GM18868 (cell line): ENCODE measurements around the gene NAA80.

ENCODE experiments used
- ATAC-seq: cut with Tn5 transposase; IDR thresholded peaks from one replicate; pipeline ENCODE4 v1.9.1; 2021; ENCODE audit warnings: mild to moderate bottlenecking, moderate library complexity; ENCODE audit not compliant: unreplicated experiment

The NAA80 gene

DNA sequence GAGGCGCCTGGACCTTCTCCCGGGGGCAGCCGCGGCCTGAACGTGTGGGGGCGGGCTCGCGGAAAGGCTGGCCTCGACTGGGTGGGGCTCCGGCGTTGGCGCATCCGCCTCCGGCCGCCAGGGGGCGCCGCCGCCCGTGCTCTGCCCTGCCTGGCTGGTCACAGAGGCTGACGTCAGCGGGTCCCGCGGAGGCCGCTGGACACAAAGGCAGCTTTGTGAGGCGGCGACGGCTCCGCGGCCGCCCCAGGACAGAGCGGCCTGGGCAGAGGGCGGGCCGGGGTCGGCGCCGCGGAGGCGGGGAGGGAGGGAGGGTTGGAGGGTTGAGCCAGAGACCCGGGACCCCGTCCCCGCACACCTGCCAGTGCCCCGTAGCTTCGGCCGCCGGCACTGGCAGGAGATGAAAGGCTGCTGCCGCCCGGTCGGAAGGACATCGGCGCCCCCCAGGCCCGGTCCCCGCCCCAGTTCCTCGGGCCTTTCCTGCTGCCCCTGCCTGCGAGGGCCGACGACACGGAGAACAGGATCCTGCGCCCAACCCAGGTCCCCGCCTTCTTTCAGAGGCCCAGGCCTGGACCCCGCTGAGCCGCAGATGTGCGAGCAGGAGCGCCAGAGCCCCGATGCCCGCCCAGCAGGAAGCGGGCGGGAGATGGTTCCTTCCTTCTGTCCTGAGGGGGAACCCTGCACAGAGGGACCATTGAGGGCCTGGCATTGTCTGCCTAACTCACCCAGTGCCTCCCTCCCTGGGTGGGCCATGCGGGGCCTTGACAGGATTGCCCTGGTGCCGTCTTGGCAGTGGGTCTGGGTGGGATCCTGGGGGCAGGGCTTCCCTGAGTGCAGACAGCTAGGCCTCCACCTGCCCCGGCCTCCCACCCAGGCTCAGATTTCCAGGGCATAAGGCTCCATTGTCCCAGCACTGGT, 38.9 kb downstream of the NAA80 start:
- ATAC-seq: peak; percentile 89

DNA sequence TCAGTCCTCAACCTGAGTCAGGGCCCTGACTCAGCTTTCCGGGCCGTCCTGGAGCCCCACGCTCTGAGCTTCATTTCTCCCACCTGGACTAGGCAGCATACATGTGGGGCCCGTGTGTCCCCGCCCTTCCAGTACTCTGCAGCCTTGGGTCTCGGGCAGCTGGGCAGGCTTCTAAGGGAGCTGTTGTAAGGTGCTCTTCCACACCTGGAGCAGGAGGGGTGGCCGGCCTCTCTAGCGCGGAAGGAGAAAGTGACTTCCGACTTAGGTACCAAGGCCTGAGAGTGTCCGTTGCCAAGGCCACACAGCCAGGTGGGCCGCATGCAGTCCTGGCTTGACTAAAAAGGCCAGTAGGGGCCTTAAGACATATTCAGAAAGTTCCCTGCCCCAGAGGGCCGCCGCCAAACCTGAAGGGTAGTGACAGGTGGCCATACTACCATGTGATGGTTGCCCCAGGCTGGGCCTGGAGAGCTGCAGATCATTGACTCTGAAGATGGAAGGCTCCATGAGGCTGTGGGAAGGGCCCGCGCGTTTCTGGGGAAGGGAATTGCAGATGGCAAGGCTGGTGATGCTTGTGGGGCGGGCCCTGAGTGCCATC, 39.7 kb downstream of the NAA80 start:
- ATAC-seq: peak; percentile 18

DNA sequence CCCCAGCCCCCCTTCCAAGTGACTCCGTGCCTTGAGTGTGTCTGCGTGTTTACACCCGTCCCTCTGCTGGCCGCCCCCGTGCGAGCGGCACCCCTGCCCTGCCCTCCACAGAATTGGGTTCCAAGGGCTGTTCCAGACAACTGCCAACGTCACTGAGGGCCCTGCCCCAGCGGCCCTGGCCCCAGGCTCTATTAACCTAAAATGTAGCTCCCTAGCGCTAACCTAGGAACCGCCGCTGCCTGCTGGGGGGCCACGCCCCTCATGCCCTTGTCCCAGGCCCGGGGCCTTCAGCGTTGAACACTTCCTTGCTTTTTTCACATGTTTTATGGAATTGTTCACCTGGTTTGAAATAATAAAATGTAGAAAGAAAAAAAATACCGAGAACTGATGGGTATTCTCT, 40.2 kb downstream of the NAA80 start:
- no peak for ATAC-seq

DNA sequence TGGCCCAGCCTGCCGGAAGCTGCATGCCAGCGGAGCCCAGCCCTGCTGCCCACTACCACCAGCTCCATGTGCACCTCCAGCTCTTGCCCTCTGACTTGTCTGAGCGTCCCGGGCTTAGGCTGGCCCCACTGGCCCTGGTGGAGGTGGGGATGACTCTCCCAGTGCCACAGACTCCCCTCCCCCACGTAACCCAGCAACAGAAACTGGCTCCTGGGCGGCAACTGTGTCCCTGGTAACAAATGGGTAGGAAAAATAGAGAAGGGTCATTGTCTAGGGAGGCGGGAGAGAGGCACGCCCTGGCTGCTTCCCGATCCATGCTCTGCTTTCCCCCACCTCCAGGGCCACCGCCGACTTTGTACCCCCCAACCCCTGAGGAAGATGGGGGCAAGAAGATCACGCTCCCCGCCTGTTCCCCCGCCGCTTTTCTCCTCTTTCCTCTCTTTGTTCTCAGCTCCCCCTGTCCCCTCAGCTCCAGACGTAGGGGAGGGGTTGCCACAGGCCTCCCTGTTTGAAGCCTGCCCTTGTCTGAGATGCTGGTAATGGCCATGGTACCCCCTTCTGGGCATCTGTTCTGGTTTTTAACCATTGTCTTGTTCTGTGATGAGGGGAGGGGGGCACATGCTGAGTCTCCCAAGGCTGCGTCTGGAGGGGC, 41.0 kb downstream of the NAA80 start:
- no peak for ATAC-seq

DNA sequence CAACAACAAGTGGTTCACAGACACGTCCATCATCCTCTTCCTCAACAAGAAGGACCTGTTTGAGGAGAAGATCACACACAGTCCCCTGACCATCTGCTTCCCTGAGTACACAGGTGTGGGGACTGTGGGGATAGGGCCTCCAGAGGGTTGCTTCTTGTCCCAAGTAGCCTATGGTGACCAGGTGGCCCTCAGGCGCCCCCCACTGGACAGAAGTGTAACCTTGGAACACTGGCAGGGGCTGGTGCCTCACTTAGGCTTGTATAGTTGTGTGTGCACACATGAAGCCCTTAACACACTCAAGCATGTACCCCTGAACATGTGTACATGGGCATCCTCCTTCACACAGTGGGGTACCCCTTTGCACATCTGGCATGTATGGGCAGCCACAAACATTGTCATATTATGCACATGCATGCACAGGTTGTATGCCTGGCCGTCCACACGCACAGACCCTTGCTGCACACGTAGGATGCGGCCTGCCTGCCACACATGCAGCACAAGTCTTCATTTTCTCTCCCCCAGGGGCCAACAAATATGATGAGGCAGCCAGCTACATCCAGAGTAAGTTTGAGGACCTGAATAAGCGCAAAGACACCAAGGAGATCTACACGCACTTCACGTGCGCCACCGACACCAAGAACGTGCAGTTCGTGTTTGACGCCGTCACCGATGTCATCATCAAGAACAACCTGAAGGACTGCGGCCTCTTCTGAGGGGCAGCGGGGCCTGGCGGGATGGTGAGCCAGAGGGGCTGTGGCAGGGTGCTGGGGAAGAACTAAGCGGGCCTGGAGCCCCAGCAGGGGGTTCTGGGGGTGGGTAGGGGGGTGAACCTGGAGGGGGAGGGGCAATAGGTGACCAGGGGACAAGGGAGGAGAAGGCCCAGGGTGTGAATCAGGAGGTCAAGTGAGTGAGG, 42.0 kb downstream of the NAA80 start:
- no peak for ATAC-seq

DNA sequence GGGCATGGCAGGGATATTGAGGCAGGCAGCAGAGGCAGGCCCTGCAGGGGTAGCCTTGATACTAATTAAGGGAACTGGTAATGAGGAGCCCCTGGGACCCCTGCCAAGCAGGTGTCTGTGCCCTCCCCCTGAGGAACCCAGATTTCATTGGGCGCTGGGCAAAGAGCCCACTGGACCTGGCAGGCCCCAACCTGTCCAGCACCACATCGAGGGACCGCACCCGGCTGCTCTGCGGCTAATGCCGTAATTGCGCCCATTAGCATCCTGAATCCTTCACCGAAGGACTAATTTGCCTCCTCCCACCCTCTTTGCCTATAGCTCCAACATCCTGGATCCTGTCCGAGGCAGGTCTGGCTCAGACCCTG, 44.0 kb downstream of the NAA80 start:
- no peak for ATAC-seq

DNA sequence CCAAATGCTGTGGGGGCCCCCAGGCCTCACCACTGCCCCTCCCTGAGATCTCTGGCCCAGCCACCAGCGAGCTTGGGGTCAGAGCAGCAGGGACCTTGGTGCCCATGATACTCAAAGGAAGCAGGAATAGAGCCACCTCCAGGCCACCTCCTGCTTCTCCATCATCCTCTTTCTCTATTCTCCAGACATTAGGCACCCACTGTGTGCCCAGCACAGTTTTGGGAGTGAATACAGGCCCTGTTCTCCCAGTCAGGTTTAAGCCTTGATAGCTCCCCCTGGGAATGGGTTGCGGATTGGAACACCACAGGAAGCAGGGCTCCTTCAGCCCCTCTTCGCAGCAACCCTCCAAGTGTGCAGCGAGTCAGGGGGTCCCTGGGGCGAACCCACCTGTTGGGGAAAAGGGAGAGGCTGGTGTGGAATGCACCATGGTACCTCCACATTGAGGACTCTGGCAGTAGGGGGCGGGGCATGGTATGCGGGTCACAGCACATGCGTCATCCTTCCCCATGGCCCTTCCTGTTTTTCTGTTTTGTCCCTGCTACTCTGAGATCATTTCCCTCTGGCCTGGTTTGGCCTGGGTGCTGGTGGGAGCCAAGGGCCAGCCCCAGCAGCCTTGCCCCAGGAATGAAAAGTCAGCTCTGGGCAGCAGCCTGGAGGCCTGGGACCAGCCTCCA, 44.5 kb downstream of the NAA80 start:
- ATAC-seq: no peak

DNA sequence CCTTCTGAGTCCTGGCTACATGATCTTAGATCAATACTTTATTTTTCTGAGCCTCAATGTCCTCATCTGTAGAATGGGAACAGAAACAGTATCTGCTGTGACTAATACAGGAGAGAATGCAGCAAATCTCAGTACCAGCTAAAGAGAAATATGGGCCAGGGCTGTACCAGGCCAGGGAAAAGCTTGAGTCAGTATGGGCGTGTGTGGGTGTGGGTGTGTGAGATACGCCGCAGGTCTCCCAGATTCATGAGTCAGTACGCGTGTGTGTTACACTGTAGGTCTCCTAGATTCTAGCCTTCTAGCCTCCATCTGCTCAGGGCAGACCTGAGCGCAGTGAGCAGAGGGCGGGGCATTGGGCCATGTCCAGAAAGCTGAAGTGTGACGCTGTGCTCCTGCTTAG, 48.0 kb downstream of the NAA80 start:
- ATAC-seq: no peak

DNA sequence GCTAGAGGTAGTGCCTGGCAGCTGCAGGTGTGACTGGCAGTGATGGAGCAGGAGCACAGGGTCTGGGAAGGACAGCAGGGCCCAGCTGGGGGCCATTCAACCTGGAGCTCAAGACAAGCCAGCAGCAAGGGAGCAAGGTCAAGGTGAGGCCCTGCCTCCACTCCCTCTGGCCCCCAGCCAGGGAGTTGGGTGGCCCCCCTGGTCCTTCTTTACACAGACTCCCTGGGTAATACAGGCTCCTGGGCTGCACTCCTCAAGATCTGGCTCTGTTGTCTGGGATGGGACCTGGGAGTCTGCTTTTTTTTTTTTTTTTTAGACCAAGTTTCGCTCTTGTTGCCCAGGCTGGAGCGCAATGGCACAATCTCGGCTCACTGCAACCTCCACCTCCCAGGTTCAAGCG, 48.7 kb downstream of the NAA80 start:
- no peak for ATAC-seq

DNA sequence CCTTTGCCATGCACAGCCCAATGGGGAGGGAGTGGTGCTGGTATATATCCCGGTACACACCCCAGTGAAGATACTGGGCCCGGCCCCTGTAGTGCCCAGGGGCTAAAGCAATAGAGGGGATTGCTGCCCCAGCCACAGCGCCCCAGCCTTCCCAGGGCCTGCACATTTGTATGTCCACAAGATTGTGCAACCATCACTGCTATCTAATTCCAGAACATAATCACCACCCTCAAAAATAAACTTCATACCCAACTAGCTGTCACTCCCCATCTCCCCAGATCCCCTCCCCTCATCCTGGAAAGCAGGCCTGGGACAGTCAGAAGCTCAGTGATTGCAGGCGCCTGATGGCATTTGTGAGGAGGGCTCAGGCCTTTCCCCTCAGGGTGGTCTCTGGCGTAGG, 49.7 kb downstream of the NAA80 start:
- ATAC-seq: no peak

DNA sequence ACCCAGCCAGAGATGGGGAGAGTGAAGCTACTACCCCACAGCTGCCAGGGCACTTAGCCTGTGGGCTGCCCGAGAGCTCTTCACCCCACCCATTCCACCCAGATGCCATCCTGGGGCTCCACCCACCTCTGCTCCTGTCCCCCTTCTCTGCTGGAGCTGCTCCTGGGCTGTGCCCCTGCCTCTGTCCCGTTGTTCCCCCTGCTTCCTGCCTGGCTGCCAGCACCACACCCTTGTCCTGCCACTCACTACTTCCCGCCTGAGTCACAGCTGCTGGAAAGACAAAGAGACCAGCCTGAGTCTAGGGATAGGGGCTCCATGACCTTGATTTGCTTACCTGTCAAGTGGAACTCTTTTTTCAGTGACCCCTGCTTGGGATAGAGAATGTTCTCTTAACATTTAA, 50.8 kb downstream of the NAA80 start:
- ATAC-seq: no peak

DNA sequence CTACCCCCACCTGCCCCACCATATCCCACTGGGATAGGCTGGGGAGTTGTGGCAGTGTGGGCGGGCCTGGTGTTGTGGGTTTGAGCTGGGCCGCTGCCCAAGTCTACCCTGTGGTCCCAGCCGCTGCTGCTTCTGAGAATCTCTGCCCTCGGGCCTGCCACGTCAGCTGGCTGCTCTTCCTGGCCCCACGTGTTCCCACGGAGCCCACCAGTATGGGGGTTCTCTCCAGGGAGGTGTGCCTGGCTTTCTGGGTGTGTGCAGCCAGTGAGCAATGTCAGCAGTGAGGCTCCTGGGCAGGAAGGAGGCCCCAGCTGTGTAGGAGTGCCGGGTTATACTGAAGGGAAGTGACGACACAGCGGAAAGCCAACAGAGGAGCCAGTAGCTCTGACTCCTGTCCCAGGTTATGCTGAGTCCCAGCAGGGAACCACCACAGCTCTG, 52.7 kb downstream of the NAA80 start:
- ATAC-seq: peak; percentile 72
